Muscle layer of colon (tissue), 2 donors: ENCODE results near the gene DNAJC3.
"Not testable (repeated sequence)": the region's sequence is repeated elsewhere in the genome, so short reads cannot be mapped to it uniquely, and the experiment has no call there.

Experiments
- H3K27ac ChIP-seq: one replicate; pipeline ENCODE4 v1.7.0; 2013; ENCODE audit warnings: low read depth, mild to moderate bottlenecking, low read length, moderate library complexity
- H3K27me3 ChIP-seq, 2 donors: one replicate each; pipeline ENCODE4 v1.7.0; 2013; ENCODE audit warnings: low read length in 2 of 2, mild to moderate bottlenecking in 2 of 2; ENCODE audit not compliant: insufficient read depth in 2 of 2, control insufficient read depth in 1 of 2
- H3K36me3 ChIP-seq: one replicate; pipeline ENCODE4 v1.7.0; 2013; ENCODE audit warnings: mild to moderate bottlenecking, low read length; ENCODE audit not compliant: insufficient read depth
- H3K4me1 ChIP-seq: one replicate; pipeline ENCODE4 v1.7.0; 2013; ENCODE audit warnings: mild to moderate bottlenecking, low read length; ENCODE audit not compliant: insufficient read depth
- H3K4me3 ChIP-seq, 2 donors: one replicate each; pipeline ENCODE4 v1.7.0; 2013; ENCODE audit warnings: low read length in 2 of 2, low read depth in 1 of 2, mild to moderate bottlenecking in 1 of 2, moderate library complexity in 1 of 2
- H3K9ac ChIP-seq: one replicate; pipeline ENCODE4 v1.7.0; 2013; ENCODE audit warnings: low read length
- H3K9me3 ChIP-seq: one replicate; pipeline ENCODE4 v1.7.0; 2013; ENCODE audit warnings: mild to moderate bottlenecking, low read length
- donor health status: abdominal sarcoma.
- donor health status: Adenocarcinoma of cecum.

DNAJC3 gene

DNA sequence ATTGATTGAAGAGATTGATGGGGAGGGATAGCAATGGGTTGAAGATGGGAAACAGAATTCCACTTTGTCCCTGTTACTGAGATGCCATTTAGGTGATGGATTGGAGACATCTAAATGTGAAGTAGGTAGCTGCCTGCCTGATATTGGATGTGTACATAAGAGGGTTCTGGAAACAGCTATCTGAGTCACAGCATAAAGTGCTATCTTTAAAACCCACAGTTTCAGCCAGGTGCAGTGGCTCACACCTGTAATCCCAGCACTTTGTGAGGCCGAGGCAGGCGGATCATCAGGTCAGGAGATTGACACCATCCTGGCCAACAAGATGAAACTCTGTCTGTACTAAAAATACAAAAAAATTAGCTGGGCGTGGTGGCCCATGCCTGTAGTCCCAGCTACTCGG, 72.6 kb downstream of the DNAJC3 start:
- H3K4me1 ChIP-seq, result peaks cover 15% of the 10 kb centered on the region
- H3K27me3 ChIP-seq, result no peaks in the 10 kb centered on the region
- H3K9ac ChIP-seq, result no peak overlapping the region
- H3K36me3 ChIP-seq, result no peaks in the 10 kb centered on the region
- no peaks in the 10 kb centered on the region for H3K9me3 ChIP-seq
- no peak overlapping the region for H3K27ac ChIP-seq
- H3K4me3 ChIP-seq, result no peak overlapping the region

DNA sequence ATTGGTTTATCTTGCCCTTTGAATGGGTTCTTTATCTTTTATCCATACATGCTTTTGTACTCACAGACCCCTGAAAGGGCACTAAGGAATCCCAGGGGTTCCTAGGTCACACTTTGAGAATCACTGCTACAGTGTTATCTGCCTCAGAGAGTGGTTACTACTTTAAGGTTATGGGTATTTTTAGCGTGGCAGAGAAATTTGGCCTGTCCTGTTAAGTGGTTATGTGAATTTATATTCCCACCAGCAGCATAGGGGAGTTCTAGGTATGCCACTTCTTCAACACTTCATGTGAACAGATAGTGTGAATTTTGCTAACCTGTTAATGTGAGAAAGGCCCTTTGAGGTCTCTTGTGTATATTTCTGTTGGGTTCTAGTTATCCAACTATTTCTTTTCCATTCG, 75.7 kb downstream of the DNAJC3 start:
- no peaks in the 10 kb centered on the region for H3K4me1 ChIP-seq
- no peak overlapping the region for H3K27ac ChIP-seq
- H3K27me3 ChIP-seq, result no peaks in the 10 kb centered on the region
- H3K36me3 ChIP-seq, result no peaks in the 10 kb centered on the region
- no peak overlapping the region for H3K9ac ChIP-seq
- H3K4me3 ChIP-seq, result no peak overlapping the region
- no peaks in the 10 kb centered on the region for H3K9me3 ChIP-seq

DNA sequence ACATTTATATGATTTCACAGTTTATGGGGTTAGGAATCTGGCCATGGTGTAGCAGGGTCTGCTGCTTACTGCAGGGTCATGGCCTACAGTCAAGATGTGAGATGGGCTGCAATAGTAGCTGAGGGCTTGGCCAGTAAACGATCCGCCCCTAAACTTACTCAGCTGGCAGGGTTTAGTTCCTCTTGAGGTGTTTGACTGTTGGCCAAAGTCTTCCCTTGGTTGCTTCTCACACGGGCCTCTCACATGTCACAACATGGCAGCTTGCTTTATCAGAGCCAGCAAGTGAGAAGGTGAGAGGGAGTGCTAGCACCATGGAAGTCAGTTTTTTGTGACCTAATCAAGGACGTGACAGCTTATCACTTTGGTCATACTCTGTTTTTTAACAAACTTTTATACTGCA, 77.1 kb downstream of the DNAJC3 start:
- Histone ChIP-seq H3K27me3 (no peaks in the 10 kb centered on the region), H3K4me1 (no peaks in the 10 kb centered on the region), H3K36me3 (no peaks in the 10 kb centered on the region), H3K4me3 (no peak overlapping the region), H3K9ac (no peak overlapping the region), H3K27ac (no peak overlapping the region), H3K9me3 (no peaks in the 10 kb centered on the region)

DNA sequence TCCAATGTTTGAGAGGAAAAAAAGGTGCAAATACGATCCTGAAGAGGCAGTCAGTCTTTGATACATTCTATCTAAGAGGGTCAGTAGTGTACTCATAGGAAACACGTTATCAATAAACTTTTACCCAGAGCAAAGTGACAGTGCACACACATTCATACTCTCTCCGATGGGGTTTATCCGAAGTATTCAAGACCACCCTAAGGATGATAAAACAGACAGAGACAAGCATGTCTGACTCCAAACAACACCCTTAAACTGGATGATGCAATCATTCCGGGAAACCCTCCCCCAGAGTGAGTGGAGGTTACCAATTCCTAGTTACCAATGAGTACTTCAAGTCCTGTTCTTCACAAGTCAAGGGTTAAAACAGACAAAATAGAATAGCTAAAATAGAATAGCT, 79.1 kb downstream of the DNAJC3 start:
- H3K4me3 ChIP-seq, result no peak overlapping the region
- no peaks in the 10 kb centered on the region for H3K27me3 ChIP-seq
- H3K27ac ChIP-seq, result no peak overlapping the region
- no peak overlapping the region for H3K9ac ChIP-seq
- H3K4me1 ChIP-seq, result no peaks in the 10 kb centered on the region
- no peaks in the 10 kb centered on the region for H3K36me3 ChIP-seq
- no peaks in the 10 kb centered on the region for H3K9me3 ChIP-seq

DNA sequence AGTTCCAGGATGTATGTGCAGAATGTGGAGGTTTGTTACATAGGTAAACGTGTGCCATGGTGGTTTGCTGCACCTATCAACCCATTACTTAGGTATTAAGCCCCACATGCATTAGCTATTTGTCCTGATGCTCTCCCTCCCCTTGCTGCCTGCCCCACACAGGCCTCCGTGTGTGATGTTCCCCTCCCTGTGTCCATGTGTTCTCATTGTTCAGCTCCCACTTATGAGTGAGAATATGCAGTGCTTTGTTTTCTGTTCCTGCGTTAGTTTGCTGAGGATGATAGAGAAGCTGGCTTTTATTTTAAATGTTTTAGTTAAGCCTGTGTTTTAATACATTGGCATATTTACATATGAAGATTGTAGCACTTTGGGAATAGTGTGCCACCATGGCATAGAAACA, 85.7 kb downstream of the DNAJC3 start:
- not testable (repeated sequence) for H3K4me1 ChIP-seq, H3K9me3 ChIP-seq, H3K9ac ChIP-seq, H3K27me3 ChIP-seq, H3K27ac ChIP-seq, H3K4me3 ChIP-seq
- peaks cover 19% of the 10 kb centered on the region for H3K36me3 ChIP-seq

DNA sequence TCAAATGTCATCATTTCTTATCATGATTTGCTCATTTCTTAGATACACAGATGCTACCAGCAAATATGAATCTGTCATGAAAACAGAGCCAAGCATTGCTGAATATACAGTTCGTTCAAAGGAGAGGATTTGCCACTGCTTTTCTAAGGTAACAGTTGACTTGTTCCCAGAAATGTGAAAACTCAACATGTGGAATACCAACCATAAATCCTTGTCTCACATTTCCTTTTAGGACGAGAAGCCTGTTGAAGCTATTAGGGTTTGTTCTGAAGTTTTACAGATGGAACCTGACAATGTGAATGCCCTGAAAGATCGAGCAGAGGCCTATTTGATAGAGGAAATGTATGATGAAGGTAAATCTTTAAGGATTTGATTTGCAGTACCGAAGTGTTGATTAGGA, 86.7 kb downstream of the DNAJC3 start:
- H3K27me3 ChIP-seq, result no peaks in the 10 kb centered on the region
- H3K36me3 ChIP-seq, result peaks cover 19% of the 10 kb centered on the region
- no peaks in the 10 kb centered on the region for H3K9me3 ChIP-seq
- H3K9ac ChIP-seq, result no peak overlapping the region
- no peak overlapping the region for H3K4me3 ChIP-seq
- no peak overlapping the region for H3K27ac ChIP-seq
- no peaks in the 10 kb centered on the region for H3K4me1 ChIP-seq

DNA sequence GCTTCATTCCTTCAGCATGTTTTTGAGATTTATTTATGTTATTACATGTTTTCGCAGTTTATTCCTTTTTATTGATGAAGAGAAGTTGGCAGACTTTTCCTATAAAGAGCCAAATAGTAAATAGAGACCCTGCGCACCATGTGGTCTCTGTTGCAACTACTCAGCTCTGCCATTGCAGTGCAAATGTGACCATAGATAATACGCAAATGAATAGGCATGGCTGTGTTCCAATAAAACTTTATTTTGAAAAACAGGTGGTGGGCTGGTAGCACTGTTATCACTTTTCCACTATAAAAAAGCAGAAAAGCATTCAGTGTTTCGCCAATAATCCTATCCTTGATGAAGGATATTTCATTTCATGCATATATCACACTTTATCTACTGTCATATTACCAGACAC, 95.0 kb downstream of the DNAJC3 start:
- Histone ChIP-seq H3K4me3 (no peak overlapping the region), H3K36me3 (peaks cover 9% of the 10 kb centered on the region)

DNA sequence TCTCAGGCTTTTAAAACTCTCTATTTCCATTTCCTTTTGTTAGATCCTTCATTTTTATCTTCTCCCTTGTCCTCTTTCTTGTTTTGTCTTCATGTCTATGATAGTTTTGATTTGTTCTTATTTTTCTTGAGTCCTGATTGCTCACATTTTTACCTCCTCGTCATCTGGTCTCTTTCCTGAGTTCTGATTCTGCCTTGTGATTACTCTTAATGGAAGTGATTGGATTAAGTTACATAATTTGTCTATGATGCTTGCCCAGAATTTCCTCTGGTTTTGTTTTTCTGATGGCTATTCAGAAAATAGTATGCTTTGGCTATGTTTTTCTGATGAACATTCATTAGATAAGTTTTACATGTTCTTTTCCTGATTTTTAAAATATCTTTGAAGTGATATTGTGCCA, 102.6 kb downstream of the DNAJC3 start:
- Histone ChIP-seq H3K36me3 (peaks cover 12% of the 10 kb centered on the region), H3K9me3 (no peaks in the 10 kb centered on the region), H3K27ac (no peak overlapping the region), H3K27me3 (no peaks in the 10 kb centered on the region), H3K4me1 (peaks cover 8% of the 10 kb centered on the region), H3K9ac (no peak overlapping the region), H3K4me3 (no peak overlapping the region)

More for the DNA sequence above, 95.0 kb downstream of the DNAJC3 start:
- no peaks in the 10 kb centered on the region for H3K27me3 ChIP-seq
- H3K27ac ChIP-seq, result no peak overlapping the region
- no peaks in the 10 kb centered on the region for H3K4me1 ChIP-seq
- H3K9ac ChIP-seq, result no peak overlapping the region
- no peaks in the 10 kb centered on the region for H3K9me3 ChIP-seq

DNA sequence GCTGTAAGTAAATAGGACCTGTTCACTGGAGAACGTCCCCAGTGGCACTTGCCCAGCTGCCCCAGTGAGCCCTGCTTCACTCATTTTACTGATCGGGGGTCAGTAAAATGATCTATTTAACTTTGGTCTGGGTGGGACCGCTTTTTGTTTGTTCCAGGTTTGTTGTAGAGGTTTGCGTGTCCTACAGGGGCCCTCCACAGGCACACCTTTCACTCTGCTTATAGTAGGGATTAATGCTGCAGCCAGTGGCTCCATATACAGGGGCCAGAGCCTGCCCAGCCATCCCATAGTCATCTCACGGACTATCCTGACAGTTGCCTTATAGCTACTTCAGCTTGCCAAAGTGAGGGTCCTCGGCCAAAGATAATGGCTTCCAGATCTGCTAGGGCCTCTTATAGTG, 104.1 kb downstream of the DNAJC3 start:
- no peaks in the 10 kb centered on the region for H3K9me3 ChIP-seq
- H3K27ac ChIP-seq, result no peak overlapping the region
- no peak overlapping the region for H3K9ac ChIP-seq
- no peaks in the 10 kb centered on the region for H3K27me3 ChIP-seq
- peaks cover 10% of the 10 kb centered on the region for H3K4me1 ChIP-seq
- no peak overlapping the region for H3K4me3 ChIP-seq
- peaks cover 12% of the 10 kb centered on the region for H3K36me3 ChIP-seq

DNA sequence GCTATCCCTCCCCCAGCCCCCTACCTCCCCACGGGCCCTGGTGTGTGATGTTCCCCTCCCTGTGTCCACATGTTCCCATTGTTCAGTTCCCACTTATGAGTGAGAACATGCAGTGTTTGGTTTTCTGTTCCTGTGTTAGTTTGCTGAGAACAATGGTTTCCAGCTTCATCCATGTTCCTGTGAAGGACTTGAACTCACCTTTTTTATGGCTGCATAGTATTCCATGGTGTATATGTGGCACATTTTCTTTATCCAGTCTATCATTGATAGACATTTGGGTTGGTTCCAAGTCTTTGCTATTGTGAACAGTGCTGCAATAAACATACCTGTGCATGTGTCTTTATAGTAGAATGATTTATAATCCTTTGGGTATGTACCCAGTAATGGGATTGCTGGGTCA, 105.0 kb downstream of the DNAJC3 start:
- not testable (repeated sequence) for H3K27ac ChIP-seq, H3K9me3 ChIP-seq, H3K4me3 ChIP-seq, H3K9ac ChIP-seq, H3K4me1 ChIP-seq, H3K27me3 ChIP-seq
- peaks cover 12% of the 10 kb centered on the region for H3K36me3 ChIP-seq

DNA sequence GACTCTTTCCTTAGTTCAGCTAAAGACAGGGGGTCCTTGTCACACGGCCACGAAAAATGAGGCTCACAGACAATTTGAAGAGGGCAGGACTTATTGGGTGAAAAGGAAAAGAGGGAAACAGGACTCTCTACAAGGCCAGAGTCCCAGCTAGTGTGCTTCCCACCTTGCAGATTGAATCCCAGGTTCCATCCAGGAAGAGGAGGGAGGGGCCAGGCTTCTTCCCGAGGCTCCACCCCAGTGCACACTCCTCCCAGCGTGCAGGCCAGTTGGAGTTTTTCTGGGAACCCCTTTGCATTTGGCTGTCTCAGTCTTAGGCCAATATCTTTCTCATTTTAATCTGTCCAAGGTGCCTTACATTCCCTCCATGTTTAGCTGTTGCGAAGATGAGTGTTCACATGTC, 106.8 kb downstream of the DNAJC3 start:
- H3K27ac ChIP-seq, result no peak overlapping the region
- H3K36me3 ChIP-seq, result peaks cover 7% of the 10 kb centered on the region
- no peak overlapping the region for H3K4me3 ChIP-seq
- H3K27me3 ChIP-seq, result no peaks in the 10 kb centered on the region
- no peak overlapping the region for H3K9ac ChIP-seq
- no peaks in the 10 kb centered on the region for H3K9me3 ChIP-seq
- H3K4me1 ChIP-seq, result peaks cover 10% of the 10 kb centered on the region

DNA sequence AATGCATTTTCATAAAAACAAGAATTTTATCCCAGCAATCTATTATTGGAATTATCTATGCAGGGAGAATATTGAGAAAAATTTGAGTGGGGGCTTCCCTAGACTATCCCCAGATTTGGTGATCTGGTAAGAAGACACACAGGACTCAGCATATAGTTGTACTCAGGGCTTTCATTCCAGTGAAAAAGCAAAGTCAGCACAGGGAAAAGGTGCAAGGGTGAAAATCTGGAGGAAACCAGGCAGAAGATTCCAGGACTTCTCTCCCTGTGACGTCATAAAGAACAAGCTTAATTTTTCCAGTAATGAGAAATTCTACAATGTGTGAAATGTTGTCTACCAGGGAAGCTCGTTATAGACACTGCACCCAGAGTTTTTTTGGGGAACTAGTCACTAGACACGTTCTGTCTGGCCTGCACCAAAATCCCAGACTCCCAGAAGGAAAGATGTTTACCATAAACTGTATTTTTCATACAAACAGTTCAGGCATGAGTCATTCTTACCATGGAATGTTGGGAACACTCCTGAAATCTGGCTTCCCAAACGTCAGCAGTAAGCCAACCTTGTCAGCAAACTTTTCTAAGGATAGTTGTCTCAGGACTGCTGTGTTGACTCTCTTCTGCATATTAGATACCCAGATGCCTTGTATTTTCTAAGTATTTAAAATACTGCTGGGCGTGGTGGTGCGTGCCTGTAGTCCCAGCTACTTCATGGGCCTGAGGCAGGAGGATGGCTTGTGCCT, 107.4 kb downstream of the DNAJC3 start:
- Histone ChIP-seq H3K36me3 (peaks cover 7% of the 10 kb centered on the region), H3K9me3 (no peaks in the 10 kb centered on the region), H3K4me3 (no peak overlapping the region), H3K27me3 (no peaks in the 10 kb centered on the region), H3K4me1 (peaks cover 10% of the 10 kb centered on the region), H3K9ac (no peak overlapping the region), H3K27ac (no peak overlapping the region)
